CD1c-positive myeloid dendritic cell (primary cell): Measurements from ENCODE around the gene RGS8.

ENCODE experiments used
- DNase-seq: peaks from one replicate; pipeline ENCODE4 v3.0.0-alpha.2; 2016; ENCODE audit errors: extremely low spot score

The RGS8 gene, protein sequence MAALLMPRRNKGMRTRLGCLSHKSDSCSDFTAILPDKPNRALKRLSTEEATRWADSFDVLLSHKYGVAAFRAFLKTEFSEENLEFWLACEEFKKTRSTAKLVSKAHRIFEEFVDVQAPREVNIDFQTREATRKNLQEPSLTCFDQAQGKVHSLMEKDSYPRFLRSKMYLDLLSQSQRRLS

DNA sequence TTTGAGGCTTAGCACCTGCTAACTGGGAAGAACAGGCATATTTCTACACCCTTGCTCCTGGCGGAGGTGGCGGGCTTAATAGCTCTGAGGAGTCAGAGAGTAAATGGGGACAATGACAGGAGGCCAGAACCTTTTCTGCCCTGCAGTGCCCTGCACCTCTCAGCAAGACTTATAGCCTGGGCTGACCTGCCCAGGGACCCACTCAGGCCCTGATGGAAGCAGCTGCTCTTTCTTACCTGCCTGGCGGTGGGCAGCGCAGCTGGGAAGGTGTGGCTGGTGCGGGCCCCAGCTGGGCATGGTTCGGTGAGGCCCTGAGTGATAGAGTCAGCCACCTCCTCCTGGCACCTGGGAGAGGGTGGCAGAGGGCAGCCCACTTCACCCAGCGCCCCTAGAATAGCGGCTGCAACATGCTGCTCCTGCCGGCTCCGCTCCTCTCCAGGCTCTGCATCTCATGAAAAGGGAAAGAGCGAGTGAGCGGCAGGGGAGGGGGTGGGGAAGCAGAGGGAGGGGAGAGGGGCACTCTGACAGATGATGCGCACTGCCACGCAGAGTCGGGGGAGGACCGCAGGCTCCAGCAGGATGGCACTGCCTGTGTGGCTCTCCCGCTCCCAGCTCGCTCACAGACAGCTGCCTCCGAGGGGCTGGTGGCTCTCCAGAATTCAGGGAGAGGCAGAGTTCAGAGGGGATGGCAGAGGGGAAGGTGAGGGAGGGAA, at the start of gene RGS8:
TSS of gene RGS8 (minus strand) at position 472 of the 713 bp plus-strand sequence. CDS start 14,938 bp downstream, outside the sequence.
- no peak for DNase-seq

DNA sequence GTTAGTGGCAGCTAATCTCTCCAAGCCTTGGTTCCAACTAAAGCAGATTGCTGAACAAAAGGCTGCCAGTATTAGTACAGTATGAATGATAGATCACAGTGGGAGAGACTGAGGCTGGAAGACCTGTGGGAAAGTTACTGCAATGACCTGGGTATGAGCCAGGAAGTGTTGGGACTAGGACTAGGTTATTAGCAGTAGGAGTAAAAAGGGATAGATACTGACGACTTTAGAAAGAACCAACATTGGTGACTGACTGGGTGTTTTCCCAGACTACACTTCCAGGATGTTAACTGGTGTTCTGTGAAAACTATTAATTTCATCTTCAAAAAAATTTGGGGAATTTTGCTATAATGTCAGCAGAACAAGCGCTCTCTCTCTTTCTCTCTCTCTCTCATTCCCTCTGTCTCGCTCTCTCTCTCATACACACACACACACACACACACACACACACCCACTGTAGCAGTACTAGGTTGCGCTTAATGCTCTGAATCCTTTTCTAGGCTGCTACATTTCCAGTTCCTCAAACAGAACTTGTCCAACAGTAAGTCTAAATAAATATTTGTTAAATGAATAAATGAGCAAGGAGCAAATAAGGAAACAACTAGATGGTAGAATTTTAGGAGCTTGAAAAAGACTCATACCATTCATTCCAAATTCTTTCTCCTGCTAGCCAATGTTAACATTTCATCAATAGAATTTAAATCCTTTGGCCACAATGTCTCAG, 47.6 kb upstream of the RGS8 start:
- DNase-seq, result no peak

DNA sequence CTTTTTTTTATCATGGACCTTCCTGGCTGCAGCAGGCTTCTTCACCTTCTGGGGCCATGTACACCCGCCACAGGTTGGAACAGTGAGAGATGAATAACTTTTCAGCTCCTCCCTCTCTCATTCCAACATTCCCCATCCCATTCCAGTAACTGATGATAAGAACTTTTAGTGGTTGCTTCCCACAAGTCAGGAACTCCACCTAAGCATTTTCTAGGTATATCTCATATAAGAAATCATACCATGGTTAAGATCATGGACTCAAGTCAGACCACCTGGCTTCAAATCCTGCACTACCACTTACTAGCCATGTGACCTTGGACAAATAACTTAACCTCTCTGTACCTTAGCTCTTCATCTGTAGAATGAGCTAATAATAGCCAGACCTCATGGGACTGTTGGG, 42.5 kb upstream of the RGS8 start:
- DNase-seq, result no peak

DNA sequence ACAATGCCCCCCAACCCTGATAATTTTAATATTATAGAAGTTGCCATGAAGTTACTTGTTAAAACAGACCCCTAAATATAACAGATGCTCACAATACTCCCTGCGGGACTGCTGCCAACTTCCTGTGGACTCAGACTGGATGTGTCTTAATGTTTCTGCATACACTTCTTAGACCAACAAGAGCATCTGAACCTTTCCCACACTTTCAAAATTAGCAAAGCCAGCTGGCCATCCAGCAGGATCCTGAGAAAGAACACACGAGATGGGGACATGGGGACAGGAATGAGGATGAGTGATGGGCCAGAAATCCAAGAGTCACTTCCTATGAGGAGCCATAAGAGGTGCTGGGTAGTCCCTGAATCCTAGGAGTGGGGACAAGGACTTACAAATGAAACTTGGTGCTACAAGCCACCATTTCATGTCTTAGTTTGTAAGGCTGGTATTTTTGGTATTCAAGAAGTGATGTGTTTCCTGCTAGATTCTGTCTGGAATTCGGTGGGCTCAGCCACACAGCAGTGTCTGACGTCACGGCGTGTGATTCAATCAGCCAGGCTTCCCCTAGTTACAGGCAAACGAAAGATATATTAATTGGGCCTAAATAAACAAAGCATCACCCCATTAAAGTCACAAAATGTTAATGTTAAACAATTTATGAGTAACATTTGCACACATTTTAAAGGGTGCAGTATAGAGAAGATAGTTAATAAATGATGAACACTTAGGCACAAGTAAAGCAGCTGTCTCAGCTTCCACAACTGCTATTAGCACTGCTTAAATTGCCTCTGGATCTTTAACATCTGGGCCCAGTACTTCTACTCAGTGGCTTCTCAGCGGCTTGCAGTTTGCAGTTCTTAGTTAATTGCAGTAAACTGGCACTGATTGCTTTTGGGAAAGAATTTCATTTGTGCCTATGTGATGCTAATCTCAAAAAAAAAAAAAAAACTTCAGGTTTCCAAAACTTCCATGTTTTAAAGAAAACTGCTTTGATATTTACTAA, 41.2 kb upstream of the RGS8 start:
- DNase-seq, result no peak

DNA sequence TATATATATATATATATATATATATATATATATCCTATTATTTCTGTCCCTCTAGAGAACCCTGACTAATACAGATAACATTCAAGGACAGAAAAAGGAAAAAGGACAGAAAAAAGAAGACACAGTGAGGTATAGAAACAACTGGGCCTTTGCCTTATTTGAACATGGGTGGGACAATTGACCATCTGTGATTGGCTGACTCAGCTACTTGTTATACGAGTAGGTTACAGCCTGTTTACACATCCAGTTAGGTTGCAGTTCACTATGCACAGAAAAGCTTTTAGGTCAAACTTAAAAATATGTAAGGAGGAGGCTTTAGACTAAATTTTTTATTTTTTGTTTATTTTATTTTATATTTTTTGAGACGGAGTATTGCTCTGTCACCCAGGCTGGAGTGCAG, 39.8 kb upstream of the RGS8 start:
- DNase-seq, result no peak

DNA sequence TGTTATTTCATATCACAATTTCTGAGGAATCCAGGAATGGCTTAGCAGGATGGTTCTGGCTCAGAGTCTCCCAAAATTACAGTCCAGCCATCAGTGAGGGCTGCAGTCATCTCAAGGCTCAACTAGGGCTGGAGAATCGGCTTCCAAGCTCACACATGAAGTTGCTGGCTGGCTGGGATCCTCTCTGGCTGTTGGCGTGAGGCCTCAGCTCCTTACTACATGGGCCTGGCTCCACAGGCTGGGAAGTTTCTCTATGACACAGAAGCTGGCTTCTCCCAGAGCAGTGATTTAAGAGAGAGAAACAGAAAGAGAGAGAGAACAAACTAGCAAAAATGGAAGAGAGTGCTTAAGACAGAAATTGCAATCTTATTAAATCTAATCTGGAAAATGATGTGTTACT, 38.8 kb upstream of the RGS8 start:
- DNase-seq, result no peak

DNA sequence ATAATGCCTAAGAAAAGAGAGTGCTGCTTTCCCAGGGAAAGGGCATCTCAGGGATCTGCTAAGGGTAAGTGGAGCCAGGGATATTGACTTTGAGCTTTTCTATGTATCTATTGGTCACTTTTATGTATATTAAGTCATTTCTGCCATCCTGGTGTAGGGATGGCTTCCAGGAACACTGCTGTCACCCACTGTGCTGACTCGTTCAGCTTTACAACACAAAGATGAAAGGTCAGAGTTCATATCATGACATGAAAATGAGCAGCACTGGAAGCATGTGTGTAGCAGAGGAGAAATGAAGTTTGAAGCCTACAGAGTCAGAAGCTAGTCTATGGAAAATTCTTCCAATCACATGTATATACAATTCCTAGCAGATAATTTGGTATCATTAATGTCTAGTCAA, 37.1 kb upstream of the RGS8 start:
- no peak for DNase-seq

DNA sequence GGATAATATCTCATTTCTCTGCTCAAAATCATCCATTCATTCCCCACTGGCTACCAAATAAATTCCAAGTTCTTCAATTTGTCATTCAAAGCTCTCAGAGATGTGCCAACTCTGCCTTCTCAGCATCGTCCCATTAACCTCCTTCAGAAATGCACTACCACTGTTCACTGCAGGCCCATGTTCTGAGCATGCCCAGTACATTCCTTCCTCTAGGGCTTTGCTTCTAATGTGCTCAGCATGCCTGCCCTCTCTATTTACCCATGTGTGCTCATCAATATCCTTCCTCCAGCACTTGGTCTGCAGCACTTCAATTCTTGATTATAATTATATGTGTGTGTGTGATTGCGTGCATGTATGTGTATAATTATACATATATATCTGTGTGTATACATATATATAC, 36.1 kb upstream of the RGS8 start:
- DNase-seq, result no peak

DNA sequence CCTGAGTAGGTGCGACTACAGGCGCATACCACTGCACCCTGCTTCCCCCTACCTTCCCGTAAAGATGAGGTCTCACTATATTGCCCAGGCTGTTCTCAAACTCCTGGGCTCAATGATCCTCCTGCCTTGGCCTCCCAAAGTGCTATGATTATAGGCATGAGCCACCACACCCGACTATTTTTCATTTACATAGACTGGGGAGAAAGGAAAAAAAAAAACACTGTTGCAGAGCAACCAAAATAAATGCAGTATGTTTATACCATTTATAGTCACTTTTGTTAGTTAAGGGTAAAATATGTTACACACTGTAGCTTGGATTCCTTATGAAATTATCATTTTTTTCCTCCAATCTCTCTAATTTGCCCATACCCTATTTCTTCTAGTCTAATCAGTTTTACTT, 35.2 kb upstream of the RGS8 start:
- no peak for DNase-seq

DNA sequence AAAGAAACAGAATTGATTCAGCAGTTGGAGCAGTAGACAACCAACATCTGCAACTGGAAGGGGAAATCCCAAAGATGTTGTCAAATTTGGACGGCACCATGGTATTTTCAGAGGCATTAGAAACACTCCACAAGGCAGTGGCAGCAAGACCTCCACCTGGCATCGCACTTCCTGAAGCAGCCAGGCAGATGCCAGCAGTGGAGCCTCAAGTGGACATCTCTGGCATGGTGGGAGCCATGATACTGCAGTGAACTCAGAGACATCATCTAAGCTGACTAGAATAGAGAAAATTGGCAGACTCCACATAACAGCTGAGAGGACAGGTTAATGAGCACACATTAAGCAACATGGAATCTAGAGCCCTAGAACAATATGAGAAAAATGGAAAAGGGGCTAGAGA, 33.9 kb upstream of the RGS8 start:
- DNase-seq, result no peak

DNA sequence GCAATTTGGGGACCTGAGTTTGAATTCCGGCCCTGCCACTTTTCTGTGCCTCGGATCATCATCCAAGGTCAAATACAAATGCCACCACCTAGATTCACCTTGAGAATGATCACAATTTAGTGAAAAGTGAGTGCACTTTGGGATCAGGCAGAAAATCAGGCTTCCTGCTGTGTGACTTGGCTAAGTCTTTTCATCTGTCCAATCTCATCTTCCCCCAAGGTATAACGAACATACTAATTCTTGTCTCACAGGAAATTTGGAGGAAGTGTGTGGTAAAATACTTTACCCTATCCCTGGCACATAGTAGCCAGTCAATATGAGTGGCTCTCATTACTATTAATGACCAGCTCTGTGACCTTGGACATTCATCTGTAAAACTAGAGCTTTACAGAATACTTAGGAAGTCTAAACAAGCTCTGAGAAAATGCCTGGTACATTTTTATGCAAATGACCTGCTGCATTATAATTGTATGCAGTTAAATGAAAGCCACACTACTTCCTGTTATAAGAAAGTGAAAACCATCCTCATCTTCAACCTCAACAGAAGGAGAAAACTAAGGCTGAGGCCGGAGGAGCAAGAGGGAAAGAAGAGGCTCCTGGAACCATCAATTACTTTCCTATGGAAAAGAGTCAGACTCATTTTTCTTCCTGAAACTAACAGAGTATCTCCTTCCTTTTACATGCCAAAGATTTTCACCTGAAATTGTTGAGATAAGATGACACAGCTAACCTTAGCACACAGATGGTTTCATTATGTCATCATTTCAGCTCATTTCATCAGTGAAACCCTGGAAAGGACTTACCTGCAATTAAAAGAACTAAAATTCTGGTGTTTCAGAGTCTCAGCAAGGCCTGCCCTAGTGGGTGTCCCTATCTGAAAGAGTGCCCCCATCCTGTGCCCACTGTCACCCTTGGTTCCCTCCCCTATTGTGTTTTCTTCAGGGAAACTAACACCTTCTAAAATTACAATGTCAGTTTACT, 32.6 kb upstream of the RGS8 start:
- no peak for DNase-seq

DNA sequence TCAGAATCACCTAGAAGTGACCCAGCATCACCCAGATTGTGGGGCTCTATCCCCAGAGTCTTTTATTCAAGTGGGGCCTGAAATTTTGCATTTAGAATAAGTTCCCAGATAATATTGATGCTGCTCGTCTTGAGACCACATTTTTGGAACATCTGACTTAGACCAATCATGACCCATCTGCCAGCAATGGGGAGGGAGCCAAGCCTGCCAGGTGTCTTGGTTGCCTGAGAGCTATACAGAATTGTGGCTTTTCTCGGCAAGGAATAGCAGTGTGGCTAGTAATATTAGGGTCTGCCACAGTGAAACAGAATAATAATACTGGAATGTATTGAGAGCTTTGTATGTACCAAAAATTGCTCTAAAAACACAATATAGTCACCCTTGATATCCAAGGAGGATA, 31.1 kb upstream of the RGS8 start:
- no peak for DNase-seq

DNA sequence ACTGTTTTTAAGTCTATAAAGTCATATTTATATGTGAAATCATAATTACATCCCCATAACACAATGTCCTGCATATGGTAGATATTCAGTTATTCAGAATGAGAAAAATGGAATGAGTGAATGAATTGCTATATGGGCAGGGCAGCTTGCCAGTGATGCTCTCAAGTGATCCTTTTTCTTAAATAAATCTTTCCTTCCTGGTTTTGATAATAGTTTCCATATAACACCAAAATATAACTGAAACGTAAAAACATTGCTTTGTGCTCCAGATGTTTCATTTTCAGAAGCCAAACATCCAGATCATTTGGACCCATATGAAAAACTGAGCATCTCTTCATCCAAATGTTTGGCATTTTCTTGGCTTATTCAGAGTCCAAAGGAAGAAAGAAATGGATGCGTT, 30.2 kb upstream of the RGS8 start:
- no peak for DNase-seq

DNA sequence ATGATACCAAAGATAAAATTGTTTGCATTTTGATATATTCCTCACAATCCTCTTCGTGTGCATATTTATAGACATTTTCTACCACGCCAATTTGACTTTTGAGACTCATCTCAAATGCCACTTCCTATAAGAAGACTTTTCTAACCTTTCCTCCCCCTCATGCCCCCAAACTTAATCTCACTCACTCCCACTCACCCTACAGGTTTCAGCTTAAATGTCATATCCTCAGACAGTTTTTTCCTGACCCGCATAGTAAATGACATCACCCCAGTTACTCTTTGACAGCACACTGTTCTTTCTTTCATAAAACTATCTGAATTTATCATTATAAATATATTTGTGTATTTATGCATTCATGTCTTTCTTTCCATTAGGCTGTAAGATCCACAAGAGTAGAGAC, 29.6 kb upstream of the RGS8 start:
- no peak for DNase-seq

DNA sequence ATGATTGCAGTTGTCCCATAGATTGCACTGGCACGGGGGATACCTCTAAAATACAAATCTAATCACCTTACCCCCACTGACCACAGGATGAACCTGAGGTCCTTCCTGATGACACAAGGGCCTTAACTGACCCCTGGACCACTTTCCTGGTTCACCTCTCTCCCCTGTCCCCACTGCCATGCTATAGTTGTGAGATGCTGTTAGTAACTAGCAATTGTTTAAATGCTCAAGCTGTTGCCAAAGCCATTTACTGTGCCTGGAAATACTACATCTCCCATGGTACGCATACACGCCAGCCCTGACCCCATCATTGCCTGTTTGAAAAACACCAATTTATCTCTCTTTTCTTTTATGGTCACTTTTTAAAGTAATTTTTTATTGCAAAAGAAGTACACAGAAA, 29.1 kb upstream of the RGS8 start:
- no peak for DNase-seq

DNA sequence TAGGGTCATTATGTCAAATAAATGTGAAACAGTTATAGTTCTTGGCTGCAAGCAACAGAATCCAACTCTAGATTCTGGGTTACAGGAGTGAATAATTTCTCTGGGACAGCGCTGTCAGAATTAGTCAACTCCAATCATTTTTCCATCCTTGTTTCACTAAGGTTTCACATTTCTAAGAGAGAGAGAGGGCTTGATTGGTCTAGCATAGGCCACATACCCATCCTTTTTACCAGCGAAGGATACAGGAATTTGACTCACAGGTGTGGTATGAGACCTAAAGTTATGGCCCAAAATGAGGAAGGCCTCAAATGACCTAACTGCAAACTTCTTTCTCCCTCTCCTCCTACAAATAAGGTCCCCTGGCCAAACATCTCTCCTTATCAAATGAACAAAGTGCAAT, 25.5 kb upstream of the RGS8 start:
- no peak for DNase-seq

DNA sequence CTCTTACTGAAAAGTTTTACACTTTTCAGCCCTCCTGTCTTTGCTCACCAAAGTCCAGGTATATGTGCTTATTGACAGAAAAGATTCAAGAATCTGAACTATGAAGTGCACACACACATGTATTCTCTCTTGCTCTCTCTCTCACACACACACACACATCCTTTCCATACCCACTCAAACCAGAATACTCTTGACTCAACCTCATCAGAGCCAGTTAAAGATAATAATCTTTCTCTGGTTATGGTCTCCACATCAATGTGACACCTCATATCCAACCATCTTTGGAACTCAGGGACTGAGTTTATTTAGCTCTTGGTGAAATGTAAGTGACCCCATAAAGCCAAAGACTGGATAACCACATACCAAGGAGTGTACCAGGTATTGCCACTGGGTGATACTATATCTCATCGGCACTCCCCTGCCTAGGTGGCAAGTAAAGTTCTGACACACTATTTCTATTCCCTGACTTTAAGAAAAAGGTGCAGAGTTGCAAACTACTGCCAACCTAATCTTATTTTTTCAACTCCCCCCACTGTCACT, 24.9 kb upstream of the RGS8 start:
- no peak for DNase-seq

DNA sequence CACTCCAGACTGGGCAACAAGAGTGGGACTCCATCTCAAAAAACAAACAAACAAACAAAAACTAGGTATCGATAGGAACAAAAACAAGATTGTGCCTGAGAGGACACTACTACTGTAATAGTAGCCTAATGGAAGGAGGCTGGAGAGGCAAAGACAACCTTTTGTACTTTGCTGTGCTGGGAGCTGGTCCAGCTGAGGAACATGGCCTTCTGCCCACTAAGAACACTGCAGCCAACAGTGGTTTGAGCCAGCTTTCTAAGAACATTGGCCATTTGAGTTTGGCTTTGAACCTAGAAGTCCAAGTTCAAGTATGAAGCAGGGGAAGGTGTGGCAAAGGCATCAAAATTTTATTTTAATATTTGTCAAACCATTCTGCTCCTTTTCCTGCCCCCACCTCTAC, 22.7 kb upstream of the RGS8 start:
- DNase-seq, result no peak

DNA sequence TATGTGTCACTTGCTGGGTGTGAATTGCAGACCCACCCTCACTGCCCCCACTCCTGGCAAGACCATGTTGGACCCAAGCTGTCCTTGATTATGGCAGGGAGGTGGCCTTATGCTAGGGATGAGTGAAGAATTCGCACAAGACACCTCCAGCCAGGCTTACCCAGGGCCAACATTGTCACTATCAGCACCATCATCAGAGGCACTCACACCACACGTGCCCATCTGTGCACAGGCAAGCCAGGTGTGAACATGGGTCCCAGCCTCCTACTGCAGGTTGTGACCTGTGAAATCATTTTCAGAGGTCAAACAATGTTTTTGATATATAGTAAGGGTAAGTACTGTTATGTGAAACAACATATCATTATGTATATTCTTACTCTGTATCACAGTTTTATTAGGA, 20.3 kb upstream of the RGS8 start:
- no peak for DNase-seq

DNA sequence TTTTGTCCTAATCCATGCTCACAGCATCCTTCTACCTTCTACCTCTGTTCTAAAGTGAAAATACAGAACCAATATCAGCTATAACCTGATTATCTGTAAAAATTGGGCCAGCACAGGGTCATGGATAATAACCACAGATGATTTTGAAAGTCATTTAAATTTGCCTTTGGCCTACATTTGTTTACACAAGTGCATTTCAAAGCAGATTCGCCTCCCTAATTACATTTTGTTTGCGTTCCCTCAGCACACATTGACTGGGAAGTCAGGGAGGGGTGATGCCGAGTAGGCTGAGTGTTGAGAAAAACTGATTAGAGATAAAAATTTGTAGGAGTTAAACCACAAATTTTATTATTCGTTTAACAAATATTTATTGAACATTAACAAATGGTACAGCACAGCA, 19.2 kb upstream of the RGS8 start:
- no peak for DNase-seq
